Myocyte (in vitro differentiated cells): ENCODE measurements around the gene RREB1. TPM values are rescaled to one million over a fixed set of nuclear protein-coding genes. Genes with fewer than 3 reads are reported as not detected.

Source experiments
- DNase-seq: peaks from one replicate; pipeline ENCODE4 v3.0.0-alpha.2; 2012; ENCODE audit warnings: low read depth
- total RNA-seq: library from RNA; depleted of rRNA; stranded (reverse); fragments of >200 nt; gene quantifications from 2 replicates; pipeline ENCODE4 v1.2.3, GENCODE V29; 2014

RREB1 gene
- total RNA-seq, 1 donor from 2014 or later, result 19.6 TPM

DNA sequence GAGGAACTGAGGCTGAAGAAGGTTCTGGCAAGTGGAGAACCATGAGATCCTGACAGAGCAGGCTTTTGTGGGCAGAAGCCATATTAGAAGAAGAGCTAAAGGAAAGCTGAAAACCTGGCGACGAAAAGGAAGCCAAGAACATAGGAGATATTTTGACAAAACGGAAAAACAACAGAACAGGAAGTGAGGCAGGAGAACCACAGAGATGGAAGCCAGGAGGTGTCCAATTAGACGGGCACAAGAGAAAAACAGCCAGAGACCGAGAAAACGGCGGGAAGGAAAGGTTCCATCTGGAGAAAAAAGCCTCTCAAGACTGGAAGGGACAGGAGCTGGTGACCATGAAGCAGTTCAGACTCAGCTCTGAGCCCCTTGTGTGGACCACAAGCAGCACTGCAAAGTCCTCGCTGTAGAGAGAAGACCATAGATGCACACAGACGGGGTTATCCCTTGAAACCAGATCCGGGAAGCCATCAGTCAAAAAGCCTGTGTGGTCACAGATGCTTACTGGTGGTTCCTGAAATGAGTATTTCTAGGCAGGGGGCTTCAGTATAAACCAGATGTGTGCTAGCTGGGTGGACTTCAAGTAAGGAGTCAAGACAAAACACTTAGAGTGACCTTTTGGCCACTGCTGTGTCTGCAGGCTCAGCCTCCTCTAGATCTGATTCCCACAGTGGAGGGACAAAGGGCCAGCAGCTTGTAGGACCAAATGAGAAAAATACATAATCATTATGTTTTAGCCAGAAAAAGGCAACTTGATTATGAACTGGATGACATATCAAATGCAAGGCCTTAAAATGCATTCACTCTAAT lies 174.5 kb downstream of the RREB1 start:
- no peak for DNase-seq

- no peak for DNase-seq
Measured at GRCh38 chr6:7283676-7284075, 175.9 kb downstream of the RREB1 start.

DNA sequence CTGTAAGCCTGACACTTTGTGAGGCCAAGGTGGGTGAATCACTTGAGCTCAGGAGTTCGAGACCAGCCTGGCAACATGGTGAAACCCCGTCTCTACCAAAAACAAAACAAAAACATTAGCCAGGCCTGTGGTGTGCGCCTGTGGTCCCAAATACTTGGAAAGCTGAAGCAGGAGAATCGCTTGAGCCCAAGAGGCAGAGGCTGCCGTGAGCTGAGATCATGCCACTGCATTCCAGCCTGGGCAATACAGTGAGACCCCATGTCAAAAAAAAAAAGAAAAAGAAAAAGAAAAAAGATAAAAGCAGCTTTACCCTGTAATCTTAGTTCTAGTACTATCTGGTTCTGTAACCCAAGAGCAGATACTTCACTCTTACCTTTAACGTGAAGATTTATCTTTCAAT lies 177.7 kb downstream of the RREB1 start:
- no peak for DNase-seq

GRCh38 chr6:7290079-7290478 lies 182.3 kb downstream of the RREB1 start:
- DNase-seq, result no peak

DNA sequence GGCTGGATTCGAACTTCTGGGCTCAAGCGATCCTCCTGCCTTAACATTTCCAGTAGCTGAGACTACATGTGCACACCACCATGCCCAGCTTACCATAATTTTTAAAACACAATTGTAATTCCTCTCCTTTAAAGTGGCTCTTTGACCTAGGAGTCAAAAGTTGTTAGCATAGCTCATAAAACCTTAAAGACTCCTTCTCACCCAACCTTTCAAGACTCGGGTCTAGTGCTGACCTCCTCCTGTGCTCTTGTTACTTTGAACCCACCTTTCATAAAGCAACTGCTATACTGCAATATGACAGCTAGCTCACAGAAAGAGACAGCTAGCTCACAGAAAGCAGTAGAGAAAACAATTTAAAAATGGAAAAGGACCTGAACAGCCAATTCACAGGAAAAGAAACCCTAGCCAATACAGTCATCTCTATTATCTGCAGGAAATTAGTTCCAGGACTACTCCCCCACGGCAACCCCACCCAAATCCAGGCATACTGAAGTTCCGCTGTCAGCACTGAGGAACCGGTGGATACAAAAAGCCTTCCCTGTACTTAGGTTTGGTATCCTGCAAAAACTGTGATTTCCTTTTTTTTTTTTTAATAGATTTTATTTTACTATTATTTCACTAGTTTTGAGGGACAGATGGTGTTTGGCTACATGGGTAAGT lies 185.0 kb downstream of the RREB1 start:
- no peak for DNase-seq

DNA sequence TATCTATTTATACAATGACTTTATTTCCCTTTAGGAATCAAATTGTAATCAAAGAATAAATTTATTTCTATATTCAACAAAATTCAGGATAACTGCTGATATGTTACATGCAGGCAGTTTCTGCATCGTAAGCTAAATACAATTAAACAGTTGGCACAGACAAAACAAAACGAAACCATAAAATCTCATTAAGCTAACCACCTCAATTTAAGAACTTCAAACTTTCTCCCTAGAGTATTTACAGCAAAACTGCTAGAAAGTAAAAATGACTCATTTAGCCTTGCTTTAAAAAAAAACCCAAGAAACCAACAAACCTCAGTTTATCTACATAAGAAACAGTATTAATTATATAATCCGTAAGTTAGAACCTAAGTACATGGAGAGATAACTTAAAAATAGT lies 188.2 kb downstream of the RREB1 start:
- no peak for DNase-seq

DNA sequence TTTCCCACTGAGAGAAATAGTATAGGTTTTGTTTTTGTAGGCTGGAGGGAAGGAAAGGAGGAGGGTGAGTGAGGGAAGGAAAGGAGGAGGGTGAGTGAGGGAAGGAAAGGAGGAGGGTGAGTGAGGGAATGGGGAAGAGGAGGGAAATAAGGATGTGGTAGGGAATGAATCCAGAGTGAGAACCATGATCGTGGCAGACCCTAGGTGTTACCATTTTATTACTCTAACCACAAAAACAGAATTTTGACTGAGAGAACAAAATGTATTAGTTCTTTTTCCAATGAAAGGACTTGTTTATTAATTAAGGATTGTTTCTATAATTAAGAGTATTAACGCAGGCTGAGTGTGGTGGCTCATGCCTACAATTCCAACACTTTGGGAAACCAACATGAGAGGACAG lies 188.8 kb downstream of the RREB1 start:
- no peak for DNase-seq

DNA sequence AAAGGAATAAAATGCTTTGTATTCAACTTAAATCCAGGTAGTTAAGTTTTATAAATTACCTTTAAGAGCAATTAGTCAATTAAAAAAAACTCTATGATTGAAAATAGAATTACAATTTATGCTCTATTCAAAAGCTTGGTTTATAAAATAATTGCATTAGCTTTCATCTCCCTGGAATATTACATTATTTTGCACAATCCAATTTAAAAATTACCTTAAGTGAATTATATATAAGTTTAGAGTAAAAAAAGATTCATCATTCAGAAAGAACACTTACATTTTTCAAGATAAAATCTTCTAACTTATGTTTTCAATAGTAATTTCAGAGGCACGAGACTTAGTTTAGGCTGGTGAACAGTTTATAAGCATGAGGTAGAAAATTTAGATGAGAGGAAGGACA lies 190.4 kb downstream of the RREB1 start:
- no peak for DNase-seq

DNA sequence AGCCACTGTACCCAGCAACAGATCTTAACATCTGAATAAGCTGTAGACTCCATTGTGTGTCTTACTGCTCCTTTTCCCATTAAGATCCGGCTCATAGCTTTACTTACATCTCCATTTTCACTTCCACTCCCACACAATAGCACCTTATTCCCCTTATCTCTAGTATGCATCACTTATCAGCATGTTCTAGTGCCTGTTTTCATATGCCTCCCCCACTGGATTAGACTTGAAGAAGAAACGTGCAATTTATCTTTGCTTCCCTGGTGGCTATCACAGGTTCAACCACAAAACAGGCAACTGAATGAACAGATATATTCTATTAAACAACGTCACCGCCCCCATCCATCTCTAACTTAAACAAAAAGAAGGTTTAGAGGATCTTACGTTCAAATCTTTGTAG lies 193.2 kb downstream of the RREB1 start:
- no peak for DNase-seq

Other genes with a start within 250 kb of the RREB1 start
- gene SSR1, start 205.2 kb downstream of the RREB1 start, total RNA-seq, result 68.2 and 74.2 TPM in 2 replicates